SK-N-MC (cell line): Measurements from ENCODE around the gene PIM3.
"Not testable (repeated sequence)": the region's sequence is repeated elsewhere in the genome, so short reads cannot be mapped to it uniquely, and the experiment has no call there.

Experiments
- EZH2 ChIP-seq: fragments of 200-600 bp; sonication (generic); IDR thresholded peaks from one replicate; pipeline ENCODE4 v1.6.1; 2017; ENCODE audit warnings: antibody characterized with exemption
- FOXP2 ChIP-seq: optimal IDR thresholded peaks from 2 replicates; pipeline ENCODE3; 2011; ENCODE audit warnings: mild to moderate bottlenecking, moderate library complexity; ENCODE audit not compliant: insufficient read depth; ENCODE audit errors: extremely low read length, control extremely low read depth
- POLR2AphosphoS5 ChIP-seq: IDR thresholded peaks from 2 replicates; pipeline ENCODE4 v1.6.1; 2012; ENCODE audit warnings: mild to moderate bottlenecking, low read depth, low read length, borderline replicate concordance

DNA sequence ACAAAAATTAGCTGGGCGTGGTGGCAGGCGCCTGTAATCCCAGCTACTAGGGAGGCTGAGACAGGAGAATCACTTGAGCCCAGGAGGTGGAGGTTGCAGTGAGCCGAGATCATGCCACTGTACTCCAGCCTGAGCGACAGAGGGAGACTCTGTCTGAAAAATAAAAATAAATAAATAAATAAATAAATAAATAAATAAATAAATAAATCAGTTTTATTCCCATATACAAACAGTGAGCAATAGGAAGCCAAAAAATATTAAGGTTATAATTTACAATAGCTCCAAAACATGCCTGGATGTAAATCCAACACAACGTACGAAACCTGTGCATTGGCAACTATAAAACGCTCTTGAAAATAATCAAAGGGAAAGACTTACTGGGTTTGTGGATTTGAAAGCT is 21.2 kb downstream of the PIM3 start:
- not testable (repeated sequence) for TF ChIP-seq POLR2AphosphoS5, EZH2, FOXP2
